HepG2 (cell line): Measurements from ENCODE around the gene PSMA7. TPM values are rescaled to one million over a fixed set of nuclear protein-coding genes. Genes with fewer than 3 reads are reported as not detected.

ENCODE experiments used
- ARID3A ChIP-seq: IDR thresholded peaks from 2 replicates; pipeline ENCODE4 v1.6.1; 2012; ENCODE audit warnings: low read depth, low read length, improper control_type of control experiment
- FOXK2 ChIP-seq: fragments of 450-650 bp; IDR thresholded peaks from 2 replicates; pipeline ENCODE4 v1.6.1; 2016
- HNRNPLL ChIP-seq: fragments of 200-400 bp; formaldehyde crosslinking; IDR thresholded peaks from 2 replicates; pipeline ENCODE4 v1.6.1; 2017; ENCODE audit warnings: mild to moderate bottlenecking, low read depth, low read length; ENCODE audit not compliant: poor library complexity, severe bottlenecking
- SAP130 ChIP-seq: IDR thresholded peaks from 2 replicates; pipeline ENCODE4 v1.6.1; 2016; ENCODE audit warnings: low read depth
- SP2 ChIP-seq: sonication (generic); formaldehyde crosslinking; IDR thresholded peaks from 2 replicates; pipeline ENCODE4 v1.5.1; 2020; ENCODE audit warnings: mild to moderate bottlenecking, missing genetic modification reagents
- SRY ChIP-seq: sonication (generic); formaldehyde crosslinking; IDR thresholded peaks from 2 replicates; pipeline ENCODE4 v1.8.0; 2022; ENCODE audit warnings: mild to moderate bottlenecking, missing genetic modification reagents
- TFAP4 ChIP-seq: sonication (generic); IDR thresholded peaks from 2 replicates; pipeline ENCODE4 v1.6.1; 2016; ENCODE audit warnings: low read depth, borderline replicate concordance
- WIZ ChIP-seq: sonication (generic); formaldehyde crosslinking; IDR thresholded peaks from 2 replicates; pipeline ENCODE4 v1.5.1; 2020; ENCODE audit warnings: mild to moderate bottlenecking, missing genetic modification reagents
- ZBTB21 ChIP-seq: sonication (generic); formaldehyde crosslinking; IDR thresholded peaks from 2 replicates; pipeline ENCODE4 v1.4.0; 2020; ENCODE audit warnings: missing genetic modification reagents
- ZBTB7A ChIP-seq: sonication (generic); formaldehyde crosslinking; IDR thresholded peaks from 2 replicates; pipeline ENCODE4 v1.8.0; 2022; ENCODE audit warnings: mild to moderate bottlenecking, missing genetic modification reagents
- ZFP82 ChIP-seq: sonication (generic); formaldehyde crosslinking; IDR thresholded peaks from 2 replicates; pipeline ENCODE4 v1.5.1; 2020; ENCODE audit warnings: mild to moderate bottlenecking, missing genetic modification reagents, borderline replicate concordance
- ZNF121 ChIP-seq: sonication (generic); formaldehyde crosslinking; IDR thresholded peaks from 2 replicates; pipeline ENCODE4 v1.5.0; 2020; ENCODE audit warnings: mild to moderate bottlenecking, missing genetic modification reagents
- ZNF530 ChIP-seq: sonication (generic); formaldehyde crosslinking; IDR thresholded peaks from 2 replicates; pipeline ENCODE4 v1.5.0; 2020; ENCODE audit warnings: low read depth, mild to moderate bottlenecking, missing genetic modification reagents
- ZNF609 ChIP-seq: sonication (generic); formaldehyde crosslinking; IDR thresholded peaks from 2 replicates; pipeline ENCODE4 v1.4.0; 2020; ENCODE audit warnings: mild to moderate bottlenecking, missing genetic modification reagents, borderline replicate concordance
- ZNF777 ChIP-seq: sonication (generic); formaldehyde crosslinking; IDR thresholded peaks from 2 replicates; pipeline ENCODE4 v1.4.0; 2020; ENCODE audit warnings: missing genetic modification reagents
- ZSCAN12 ChIP-seq: sonication (generic); formaldehyde crosslinking; IDR thresholded peaks from 2 replicates; pipeline ENCODE4 v1.9.0; 2021; ENCODE audit warnings: mild to moderate bottlenecking, missing genetic modification reagents
- polyA plus RNA-seq, 8 experiments: library from polyadenylated mRNA; depleted of rRNA in 3 of 8; stranded (reverse) in 7 of 8; unstranded in 1 of 8; fragments of >200 nt; fragmentation: Illumina TruSeq in 4 of 8; extraction: Trizol in 4 of 8; gene quantifications; 2 replicates each; pipeline versions ENCODE4 v1.2.1 to v1.2.3, GENCODE V29; 2011 to 2016; ENCODE audit warnings: low read depth in 4 of 8, missing spikeins in 1 of 8, mixed read lengths in 1 of 8; ENCODE audit not compliant: insufficient read depth in 1 of 8
- total RNA-seq, 5 experiments: library from RNA; depleted of rRNA; stranded (reverse); fragments of >200 nt; fragmentation: Illumina TruSeq; extraction: Trizol; gene quantifications; 2 replicates each; pipeline ENCODE4 v1.2.3, GENCODE V29; 2016; ENCODE audit warnings: low read depth in 1 of 5
- TF ChIP-seq, protein P1 (sequence below): sonication (generic); formaldehyde crosslinking; IDR thresholded peaks from 2 replicates; pipeline ENCODE4 v1.4.0; 2020; ENCODE audit warnings: mild to moderate bottlenecking, missing genetic modification reagents

PSMA7 gene
- total and polyA plus RNA-seq, 2 of the 13 experiments (the other 11 are each of a cell fraction or from before 2014, with no cell fraction given) = 531 to 631 TPM

DNA sequence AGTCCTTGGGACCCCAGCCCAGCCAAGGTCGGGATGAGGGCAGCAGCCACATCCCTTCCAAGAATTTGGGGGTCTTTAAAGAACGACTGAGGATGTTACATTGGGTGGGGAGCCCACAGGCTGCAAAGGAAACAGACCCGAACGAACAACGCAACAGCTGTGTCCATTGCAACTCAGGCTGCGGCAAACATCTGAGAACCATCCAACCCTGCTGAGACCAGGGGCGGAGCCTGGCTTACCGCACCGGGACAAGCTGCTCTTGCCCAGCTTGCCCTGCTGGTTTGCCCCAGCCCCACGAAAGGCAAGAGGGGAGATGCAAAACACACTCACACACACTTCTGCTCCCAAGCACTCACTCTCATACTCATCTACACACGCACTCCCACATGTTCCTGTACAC lies 56.0 kb downstream of the PSMA7 start (continued):
- peak; percentile 70 for TF ChIP-seq ZNF121 (CRISPR knock-in tag)
- TF ChIP-seq ZSCAN12 (CRISPR knock-in tag) = no peak
- no peak for TF ChIP-seq SAP130
- TF ChIP-seq FOXK2 = no peak
- TF ChIP-seq WIZ (CRISPR knock-in tag) = no peak
- no peak for TF ChIP-seq ZNF609
- TF ChIP-seq SP2 = 0 out of 2 replicates have a peak, but pooled peaks have one; percentile 17
- no peak for TF ChIP-seq ZNF777 (CRISPR knock-in tag)
- TF ChIP-seq ZNF530 (CRISPR knock-in tag) = no peak
- TF ChIP-seq, protein P1, sequence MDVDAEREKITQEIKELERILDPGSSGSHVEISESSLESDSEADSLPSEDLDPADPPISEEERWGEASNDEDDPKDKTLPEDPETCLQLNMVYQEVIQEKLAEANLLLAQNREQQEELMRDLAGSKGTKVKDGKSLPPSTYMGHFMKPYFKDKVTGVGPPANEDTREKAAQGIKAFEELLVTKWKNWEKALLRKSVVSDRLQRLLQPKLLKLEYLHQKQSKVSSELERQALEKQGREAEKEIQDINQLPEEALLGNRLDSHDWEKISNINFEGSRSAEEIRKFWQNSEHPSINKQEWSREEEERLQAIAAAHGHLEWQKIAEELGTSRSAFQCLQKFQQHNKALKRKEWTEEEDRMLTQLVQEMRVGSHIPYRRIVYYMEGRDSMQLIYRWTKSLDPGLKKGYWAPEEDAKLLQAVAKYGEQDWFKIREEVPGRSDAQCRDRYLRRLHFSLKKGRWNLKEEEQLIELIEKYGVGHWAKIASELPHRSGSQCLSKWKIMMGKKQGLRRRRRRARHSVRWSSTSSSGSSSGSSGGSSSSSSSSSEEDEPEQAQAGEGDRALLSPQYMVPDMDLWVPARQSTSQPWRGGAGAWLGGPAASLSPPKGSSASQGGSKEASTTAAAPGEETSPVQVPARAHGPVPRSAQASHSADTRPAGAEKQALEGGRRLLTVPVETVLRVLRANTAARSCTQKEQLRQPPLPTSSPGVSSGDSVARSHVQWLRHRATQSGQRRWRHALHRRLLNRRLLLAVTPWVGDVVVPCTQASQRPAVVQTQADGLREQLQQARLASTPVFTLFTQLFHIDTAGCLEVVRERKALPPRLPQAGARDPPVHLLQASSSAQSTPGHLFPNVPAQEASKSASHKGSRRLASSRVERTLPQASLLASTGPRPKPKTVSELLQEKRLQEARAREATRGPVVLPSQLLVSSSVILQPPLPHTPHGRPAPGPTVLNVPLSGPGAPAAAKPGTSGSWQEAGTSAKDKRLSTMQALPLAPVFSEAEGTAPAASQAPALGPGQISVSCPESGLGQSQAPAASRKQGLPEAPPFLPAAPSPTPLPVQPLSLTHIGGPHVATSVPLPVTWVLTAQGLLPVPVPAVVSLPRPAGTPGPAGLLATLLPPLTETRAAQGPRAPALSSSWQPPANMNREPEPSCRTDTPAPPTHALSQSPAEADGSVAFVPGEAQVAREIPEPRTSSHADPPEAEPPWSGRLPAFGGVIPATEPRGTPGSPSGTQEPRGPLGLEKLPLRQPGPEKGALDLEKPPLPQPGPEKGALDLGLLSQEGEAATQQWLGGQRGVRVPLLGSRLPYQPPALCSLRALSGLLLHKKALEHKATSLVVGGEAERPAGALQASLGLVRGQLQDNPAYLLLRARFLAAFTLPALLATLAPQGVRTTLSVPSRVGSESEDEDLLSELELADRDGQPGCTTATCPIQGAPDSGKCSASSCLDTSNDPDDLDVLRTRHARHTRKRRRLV (CRISPR knock-in tag) = no peak
- TF ChIP-seq ZFP82 = no peak
- 0 out of 2 replicates have a peak, but pooled peaks have one; percentile 34 for TF ChIP-seq SRY (CRISPR knock-in tag)
- TF ChIP-seq ARID3A = no peak
- no peak for TF ChIP-seq ZBTB21 (CRISPR knock-in tag)
- peak; percentile 25 for TF ChIP-seq HNRNPLL
- 0 out of 2 replicates have a peak, but pooled peaks have one; percentile 33 for TF ChIP-seq ZBTB7A
- peak; percentile 41; the same call in 1 of the 2 replicates for TF ChIP-seq TFAP4
